ENCODE results near the gene VSNL1.

VSNL1 gene

GRCh38 chr2:17625446-17625845, 85.0 kb downstream of the VSNL1 start:
- no peak for DNase-seq
- no peak for TF ChIP-seq CTCF (IDR thresholded peaks at IDR 0.05; ENCODE audit: low read depth, low read length)
- H3K27ac ChIP-seq = no peak overlapping the region
- no peaks in the 10 kb centered on the region for H3K27me3 ChIP-seq (ENCODE audit: insufficient read depth, low read depth, severe bottlenecking)
- no peaks in the 10 kb centered on the region for H3K36me3 ChIP-seq
- peaks cover 5% of the 10 kb centered on the region for H3K9me3 ChIP-seq (ENCODE audit: severe bottlenecking)
- H3K4me3 ChIP-seq (ENCODE audit: low read depth, low read length) = no peak overlapping the region

GRCh38 chr2:17626986-17627385, 86.5 kb downstream of the VSNL1 start:
- peaks cover 5% of the 10 kb centered on the region for H3K9me3 ChIP-seq (ENCODE audit: severe bottlenecking)
- no peak for TF ChIP-seq CTCF (IDR thresholded peaks at IDR 0.05; ENCODE audit: low read depth, low read length)
- no peak overlapping the region for H3K27ac ChIP-seq
- H3K4me3 ChIP-seq (ENCODE audit: low read depth, low read length) = no peak overlapping the region
- H3K27me3 ChIP-seq (ENCODE audit: insufficient read depth, low read depth, severe bottlenecking) = no peaks in the 10 kb centered on the region
- no peak for DNase-seq
- no peaks in the 10 kb centered on the region for H3K36me3 ChIP-seq

- H3K36me3 ChIP-seq = no peaks in the 10 kb centered on the region
- no peak for DNase-seq
- peaks cover 5% of the 10 kb centered on the region for H3K9me3 ChIP-seq (ENCODE audit: severe bottlenecking)
- no peak overlapping the region for H3K4me3 ChIP-seq (ENCODE audit: low read depth, low read length)
- H3K27ac ChIP-seq = no peak overlapping the region
- H3K27me3 ChIP-seq (ENCODE audit: insufficient read depth, low read depth, severe bottlenecking) = no peaks in the 10 kb centered on the region
- no peak for TF ChIP-seq CTCF (IDR thresholded peaks at IDR 0.05; ENCODE audit: low read depth, low read length)
Observed at GRCh38 chr2:17627434-17627833, 86.9 kb downstream of the VSNL1 start.

- Histone ChIP-seq H3K27ac (no peak overlapping the region), H3K36me3 (no peaks in the 10 kb centered on the region), H3K4me3 (ENCODE audit: low read depth, low read length) (no peak overlapping the region), H3K27me3 (ENCODE audit: insufficient read depth, low read depth, severe bottlenecking) (no peaks in the 10 kb centered on the region), H3K9me3 (ENCODE audit: severe bottlenecking) (peaks cover 5% of the 10 kb centered on the region)
- TF ChIP-seq CTCF (IDR thresholded peaks at IDR 0.05; ENCODE audit: low read depth, low read length) = no peak
- no peak for DNase-seq
Observed at GRCh38 chr2:17628349-17629261, 88.1 kb downstream of the VSNL1 start.

- DNase-seq = no peak
- no peak overlapping the region for H3K27ac ChIP-seq
- no peaks in the 10 kb centered on the region for H3K36me3 ChIP-seq
- no peak for TF ChIP-seq CTCF (IDR thresholded peaks at IDR 0.05; ENCODE audit: low read depth, low read length)
- no peak overlapping the region for H3K4me3 ChIP-seq (ENCODE audit: low read depth, low read length)
- peaks cover 5% of the 10 kb centered on the region for H3K9me3 ChIP-seq (ENCODE audit: severe bottlenecking)
- H3K27me3 ChIP-seq (ENCODE audit: insufficient read depth, low read depth, severe bottlenecking) = no peaks in the 10 kb centered on the region
Observed at GRCh38 chr2:17630089-17630488, 89.6 kb downstream of the VSNL1 start.
